ENCODE measurements around the gene ERVFRD-1. TPM values are rescaled to one million over a fixed set of nuclear protein-coding genes. Genes with fewer than 3 reads are reported as not detected.

Gene ERVFRD-1
- polyA plus RNA-seq, 1 donor (not counting 4 experiments of a cell fraction or from before 2014, with no cell fraction given) = not detected

GRCh38 chr6:11053307-11053706 lies 58.2 kb downstream of the ERVFRD-1 start:
- Histone ChIP-seq H3K4me1 (ENCODE audit: control insufficient read depth, extremely low read depth, insufficient read depth, low read length) (no peaks in the 10 kb centered on the region), H4K20me1 (ENCODE audit: control insufficient read depth, extremely low read depth, insufficient read depth, low read length) (no peaks in the 10 kb centered on the region), H3K27ac (ENCODE audit: control insufficient read depth, insufficient read depth, low read length) (no peak overlapping the region), H3K79me2 (ENCODE audit: control insufficient read depth, insufficient read depth, low read length) (no peaks in the 10 kb centered on the region), H3K36me3 (ENCODE audit: control insufficient read depth in 2 of 2, extremely low read depth in 1 of 2, insufficient read depth in 2 of 2, low read length in 2 of 2) (no peaks in the 10 kb centered on the region), H3K9me1 (ENCODE audit: control insufficient read depth, extremely low read depth, insufficient read depth, low read length) (no peaks in the 10 kb centered on the region), H3K9me3 (ENCODE audit: control insufficient read depth, low read depth, low read length) (no peaks in the 10 kb centered on the region), H3K27me3 (ENCODE audit: control insufficient read depth, extremely low read depth, insufficient read depth, low read length) (no peaks in the 10 kb centered on the region), H3K9ac (ENCODE audit: control insufficient read depth, extremely low read depth, insufficient read depth, low read length) (no peak overlapping the region), H3K4me2 (ENCODE audit: control insufficient read depth, extremely low read depth, insufficient read depth, low read depth, low read length) (no peak overlapping the region), H3K4me3 (ENCODE audit: control insufficient read depth in 2 of 3, extremely low read depth in 1 of 3, insufficient read depth in 2 of 3, low read depth in 1 of 3, low read length in 3 of 3) (no peak overlapping the region), H2AFZ (ENCODE audit: control insufficient read depth, low read length) (no peak overlapping the region)
- no peak for FAIRE-seq
- no peak for DNase-seq (ENCODE audit: low read depth, low spot score)
- TF ChIP-seq EZH2 (IDR thresholded peaks at IDR 0.05; ENCODE audit: low read length) (no peak), CTCF (optimal IDR thresholded peaks at IDR 0.05 in 1 of 3, IDR thresholded peaks at IDR 0.05 in 1 of 3, conservative IDR thresholded peaks at IDR 0.05 in 1 of 3; ENCODE audit: extremely low read depth in 1 of 3, insufficient read depth in 2 of 3, low read length in 3 of 3) (no peak)
- dilution Hi-C loops (cut with MboI; ENCODE audit: extremely low pct_ligation_motif_present, low sequenced_read_pairs) = loop anchor here (25.0 kb wide), 1 partner anchor 91 kb away; no protein-coding TSS in a partner anchor

Small RNA genes within 50 kb of the gene (small RNA-seq; reads per million reads assigned to genes)
- gene AL136139.1 (ENCODE audit: insufficient read length in 3 of 3, low read depth in 3 of 3, low replicate concordance in 1 of 3) = 0 reads per million in 3 experiments

Other genes starting within 250 kb of the ERVFRD-1 start
- gene GCM2, start 229.7 kb downstream of the ERVFRD-1 start, polyA plus RNA-seq = not detected in 3 replicates
- gene SYCP2L, start 224.7 kb downstream of the ERVFRD-1 start, polyA plus RNA-seq = 0.44 to 1.3 TPM (median 0.76 TPM) in 3 replicates
- 0.04 to 0.10 TPM (median 0.05 TPM) in 3 replicates for gene ELOVL2, start 67.4 kb downstream of the ERVFRD-1 start, polyA plus RNA-seq
- gene SMIM13, start 17.9 kb downstream of the ERVFRD-1 start, polyA plus RNA-seq = 4.1 to 7.7 TPM (median 5.4 TPM) in 3 replicates
- gene NEDD9, start 120.9 kb upstream of the ERVFRD-1 start, polyA plus RNA-seq = 3.3 to 4.3 TPM (median 4.1 TPM) in 3 replicates